HG03064 (cell line): ENCODE data around the gene DDX43.
"Not testable (repeated sequence)": the region's sequence is repeated elsewhere in the genome, so short reads cannot be mapped to it uniquely, and the experiment has no call there.

Experiments used
- ATAC-seq: cut with Tn5 transposase; IDR thresholded peaks from one replicate; pipeline ENCODE4 v1.9.1; 2021; ENCODE audit warnings: low read depth; ENCODE audit not compliant: unreplicated experiment

Gene DDX43

GRCh38 chr6:73394577-73395354, at the start of gene DDX43:
TSS of gene DDX43 (plus strand) at chr6:73394828. CDS start at chr6:73394906, 78 bp downstream.
- ATAC-seq, result no peak

DNA sequence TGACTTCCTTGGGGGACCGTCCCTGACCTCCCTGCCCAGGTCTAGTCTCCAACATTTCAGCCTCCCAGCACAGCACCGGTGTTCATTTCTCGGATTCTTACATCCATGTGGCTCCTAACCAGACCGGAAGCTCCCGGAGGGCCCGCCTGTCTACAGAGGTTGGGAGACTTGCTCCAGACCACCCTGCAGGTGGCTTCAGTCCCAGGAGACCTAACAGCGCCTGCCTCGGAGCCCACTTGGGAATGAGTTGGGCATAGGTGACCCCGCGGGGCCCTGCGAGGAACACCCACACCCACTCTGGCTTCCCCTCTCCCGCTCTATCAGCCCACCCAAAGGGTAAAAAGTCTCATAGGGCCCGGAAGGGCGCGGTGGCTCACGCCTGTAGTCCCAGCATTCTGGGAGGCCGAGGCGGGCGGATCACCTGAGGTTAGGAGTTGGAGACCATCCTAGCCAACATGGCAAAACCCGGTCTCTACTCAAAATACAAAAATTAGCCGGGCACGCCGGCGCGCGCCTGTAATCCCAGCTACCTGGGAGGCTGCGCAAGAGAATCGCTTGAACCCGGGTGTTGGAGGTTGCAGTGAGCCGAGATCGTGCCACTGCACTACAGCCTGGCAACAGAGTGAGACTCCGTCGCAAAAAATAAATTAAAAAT, 46.0 kb upstream of the DDX43 start:
- no peak for ATAC-seq

DNA sequence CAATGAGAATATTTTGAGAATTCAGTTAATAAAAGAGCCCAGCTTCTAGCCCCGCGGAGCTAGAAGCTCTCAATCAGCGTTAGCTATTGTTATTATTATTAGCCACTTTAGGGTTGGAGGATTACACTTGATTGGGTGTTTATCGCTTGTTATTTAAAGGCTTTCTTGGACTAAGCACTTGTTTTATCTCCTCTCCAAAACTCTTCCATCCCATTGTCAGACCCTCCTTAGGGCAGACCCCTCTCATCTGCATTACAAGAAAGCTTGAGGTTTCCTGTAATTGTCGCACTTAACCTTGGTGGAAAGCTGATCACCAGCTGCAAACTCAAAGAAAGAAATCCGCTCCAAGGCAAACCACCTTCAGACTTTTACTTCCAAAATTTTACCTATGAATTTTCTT, 45.3 kb upstream of the DDX43 start:
- no peak for ATAC-seq

DNA sequence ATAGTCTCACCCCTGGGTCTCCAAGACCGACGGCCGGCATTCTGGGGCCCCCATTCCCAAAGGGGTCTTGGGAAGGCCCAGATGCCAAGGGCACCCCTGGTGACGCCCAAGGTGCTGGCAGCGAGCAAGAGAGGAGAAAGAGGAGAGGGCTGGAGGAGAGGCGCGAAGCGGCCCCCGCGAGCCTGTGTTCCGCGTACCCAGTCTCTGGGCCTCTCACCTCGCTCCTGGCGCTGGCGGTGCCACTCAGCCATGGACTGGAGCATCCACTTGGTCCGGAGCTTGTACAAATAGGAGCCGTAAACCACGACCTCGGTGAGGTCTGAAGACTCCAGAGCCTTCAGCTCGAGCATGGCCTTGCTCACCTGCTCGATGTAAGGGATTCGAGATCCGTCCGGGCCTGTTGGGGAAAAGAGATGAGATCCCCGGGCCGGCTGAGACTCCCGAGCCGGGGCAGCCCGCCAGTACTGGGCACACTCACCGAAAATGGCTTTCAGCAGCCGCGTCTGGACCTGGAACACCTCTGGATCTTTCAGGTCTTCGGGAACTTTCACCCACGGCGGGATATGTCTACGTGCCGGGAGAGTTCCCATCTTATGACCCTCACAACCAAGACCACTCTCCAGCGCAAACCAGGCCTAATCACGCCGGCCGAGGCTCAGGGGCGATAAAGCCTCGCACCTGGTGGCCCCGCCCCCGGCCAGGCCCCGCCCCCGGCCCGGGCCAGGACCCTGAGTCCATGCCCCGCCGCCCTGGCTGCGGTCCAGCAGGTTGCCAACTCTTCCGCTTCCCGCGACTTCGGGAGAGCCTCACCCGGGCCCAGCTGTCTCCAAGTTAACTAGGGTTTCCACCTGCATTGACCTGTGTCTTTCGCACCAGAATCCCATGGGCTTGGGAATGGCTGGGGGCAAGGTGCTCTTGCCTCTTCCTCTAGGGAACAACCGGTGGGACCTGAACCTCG, 40.7 kb upstream of the DDX43 start, which contains the start of gene DPPA5:
TSS of gene DPPA5 (minus strand) at position 641 of the 958 bp plus-strand sequence. CDS start at position 590, 51 bp downstream.
- no peak for ATAC-seq

GRCh38 chr6:73362358-73362757, 32.3 kb upstream of the DDX43 start, which contains the start of gene KHDC3L:
TSS of gene KHDC3L (plus strand) at chr6:73362658. CDS start at chr6:73362730, 72 bp downstream.
- ATAC-seq, result no peak

- ATAC-seq, result no peak
Measured at GRCh38 chr6:73362869-73363536, 31.6 kb upstream of the DDX43 start.

DNA sequence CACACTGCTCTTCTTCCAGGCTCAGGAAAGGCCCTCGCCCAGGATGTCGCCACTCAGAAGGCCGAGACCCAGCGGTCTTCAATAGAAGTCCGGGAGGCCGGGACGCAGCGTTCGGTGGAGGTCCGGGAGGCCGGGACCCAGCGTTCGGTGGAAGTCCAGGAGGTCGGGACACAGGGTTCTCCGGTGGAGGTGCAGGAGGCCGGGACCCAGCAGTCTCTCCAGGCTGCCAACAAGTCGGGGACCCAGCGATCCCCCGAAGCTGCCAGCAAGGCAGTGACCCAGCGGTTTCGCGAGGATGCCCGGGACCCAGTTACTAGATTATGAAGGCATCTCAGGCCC, 31.1 kb upstream of the DDX43 start:
- ATAC-seq, result no peak

DNA sequence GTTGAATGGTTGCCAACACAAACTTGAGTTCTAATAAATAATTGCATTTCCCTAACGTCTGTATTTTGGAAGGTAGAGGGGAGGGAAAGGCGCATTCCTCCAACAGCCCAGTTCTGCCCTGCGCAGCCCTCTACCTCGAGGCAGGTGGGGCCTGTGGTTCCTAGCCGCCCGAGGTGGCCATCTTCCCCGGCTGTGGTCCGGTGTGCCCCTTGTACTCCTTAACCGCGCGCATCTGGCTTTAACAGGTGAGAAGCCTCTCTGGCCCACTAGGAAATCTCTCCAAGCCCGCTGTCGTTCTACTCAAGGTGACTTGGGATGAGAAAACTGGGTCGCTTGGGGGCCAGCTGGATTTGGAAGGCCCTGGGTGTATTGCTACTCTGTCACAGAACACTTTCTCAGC, 30.5 kb upstream of the DDX43 start:
- ATAC-seq, result no peak

GRCh38 chr6:73364549-73364948, 30.1 kb upstream of the DDX43 start:
- no peak for ATAC-seq

DNA sequence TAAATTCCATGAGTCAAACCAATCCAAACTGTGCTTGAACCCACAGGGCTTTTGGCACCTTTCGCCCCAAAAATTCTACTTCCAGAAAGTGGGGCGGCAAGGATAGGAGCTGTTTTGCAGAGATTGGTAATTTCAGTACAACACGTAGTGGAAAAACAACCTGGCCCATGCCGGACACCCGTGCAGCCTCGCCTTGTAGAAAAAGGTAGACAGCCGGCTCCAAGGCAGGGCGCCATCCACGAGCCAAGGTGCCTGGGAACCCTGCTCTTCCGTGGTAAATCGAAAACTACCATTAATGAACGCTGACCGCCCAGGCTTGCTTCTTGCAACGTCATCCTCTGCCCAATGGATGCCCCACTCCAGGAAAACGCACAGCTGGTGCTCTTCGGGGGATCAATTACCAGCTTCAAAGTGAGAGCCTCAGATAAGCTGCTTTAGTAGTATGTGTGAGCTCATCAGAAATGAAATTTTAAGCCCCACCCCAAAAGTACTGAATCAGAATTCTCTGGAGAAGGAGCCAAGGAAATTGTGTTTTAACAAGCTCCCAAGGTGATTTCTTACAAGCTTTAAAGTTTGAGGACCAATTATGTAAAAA, 26.8 kb upstream of the DDX43 start:
- no peak for ATAC-seq

DNA sequence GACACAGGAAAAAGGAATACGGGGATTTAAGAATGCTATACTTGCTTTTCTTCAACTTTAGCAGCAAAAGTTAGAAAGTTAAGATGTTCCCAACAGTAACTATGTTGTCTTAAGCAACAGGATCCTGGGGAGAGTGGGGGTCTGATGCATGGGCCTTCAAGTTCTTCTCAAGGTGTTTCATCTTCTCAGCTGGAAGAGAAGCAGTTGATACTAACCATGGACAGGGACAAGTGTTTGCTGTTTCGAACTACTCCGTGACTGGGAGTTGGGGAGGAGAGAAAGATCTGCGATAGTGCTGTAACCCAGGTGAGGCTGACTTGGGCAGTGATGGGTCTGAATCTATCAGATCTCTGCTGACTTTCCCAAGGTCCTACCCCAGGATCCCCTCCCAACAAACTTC, 26.0 kb upstream of the DDX43 start:
- ATAC-seq, result no peak

GRCh38 chr6:73369157-73369556, 25.5 kb upstream of the DDX43 start:
- no peak for ATAC-seq

- ATAC-seq, result no peak
Measured at GRCh38 chr6:73369563-73369962, 25.1 kb upstream of the DDX43 start, which contains the start of gene OOEP. TSS of gene OOEP (minus strand) at chr6:73369897. CDS start at chr6:73369792, 105 bp downstream.

- no peak for ATAC-seq
Measured at GRCh38 chr6:73371984-73372383, 22.6 kb upstream of the DDX43 start.

GRCh38 chr6:73372516-73372915, 22.1 kb upstream of the DDX43 start:
- ATAC-seq, result no peak

DNA sequence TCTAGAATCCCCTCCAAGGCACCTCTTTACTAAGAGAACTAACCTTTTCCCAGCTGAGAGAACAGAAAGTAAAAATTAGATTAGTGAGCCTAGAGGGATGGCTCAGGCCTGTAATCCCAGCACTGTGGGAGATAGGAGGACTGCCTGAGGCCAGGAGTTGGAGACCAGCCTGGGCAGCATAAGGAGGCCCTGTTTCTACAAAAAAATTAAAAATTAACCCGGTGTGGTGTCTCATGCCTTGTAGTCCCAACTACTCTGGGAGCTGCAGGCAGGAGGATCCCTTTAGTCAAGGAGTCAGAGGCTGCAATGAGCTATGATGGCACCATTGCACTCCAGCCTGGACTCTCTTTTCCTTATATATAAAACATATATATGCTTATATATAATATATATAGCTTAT, 19.4 kb upstream of the DDX43 start:
- ATAC-seq, result no peak

GRCh38 chr6:73377225-73377624, 17.4 kb upstream of the DDX43 start:
- ATAC-seq, result no peak

- ATAC-seq, result not testable (repeated sequence)
Measured at GRCh38 chr6:73381531-73381930, 13.1 kb upstream of the DDX43 start.

DNA sequence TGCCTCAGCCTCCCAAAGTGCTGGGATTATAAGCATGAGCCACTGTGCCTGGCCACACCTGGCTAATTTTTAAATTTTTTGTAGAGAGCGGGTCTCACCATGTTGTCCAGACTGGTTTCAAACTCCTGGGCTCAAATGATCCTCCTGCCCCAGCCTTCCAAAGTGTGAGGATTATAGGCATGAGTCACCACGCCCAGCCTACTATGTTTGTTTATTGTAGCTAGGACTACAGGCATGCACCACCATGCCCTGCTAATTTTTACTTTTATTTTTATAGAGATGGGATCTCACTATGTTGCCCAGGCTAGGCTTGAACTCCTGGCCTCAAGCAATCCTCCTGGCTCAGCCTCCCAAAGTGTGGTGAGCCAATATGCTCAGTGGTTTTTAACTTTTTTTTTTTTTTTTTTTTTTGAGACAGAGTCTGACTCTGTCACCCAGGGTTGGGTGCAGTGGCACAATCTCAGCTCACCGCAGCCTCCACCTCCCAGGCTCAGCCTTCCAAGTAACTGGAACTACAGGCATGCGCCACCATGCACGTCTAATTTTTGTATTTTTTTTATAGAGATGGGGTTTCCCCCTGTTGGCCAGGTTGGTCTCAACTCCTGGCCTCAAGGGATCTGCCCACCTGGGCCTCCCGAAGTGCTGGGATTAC, 12.0 kb upstream of the DDX43 start:
- ATAC-seq, result no peak
